Caco-2 (cell line): Measurements from ENCODE around the gene SUSD5. TPM values are rescaled to one million over a fixed set of nuclear protein-coding genes. Genes with fewer than 3 reads are reported as not detected.

Experiments
- BruUV-seq: library from RNA; stranded (reverse); fragments of 400-500 nt; replicated peaks from 2 replicates; lab custom pipeline; 2021; lab: Mats Ljungman, UMichigan
- CTCF ChIA-PET: fragments of 300-600 bp; sonication (Branson Sonifier 250); formaldehyde crosslinking; loops from one replicate; lab custom pipeline; 2022; ENCODE audit warnings: antibody characterized with exemption; lab: Charles Lee
- POLR2A ChIA-PET: fragments of 300-600 bp; sonication (Branson Sonifier 250); formaldehyde crosslinking; loops from one replicate; lab custom pipeline; 2022; ENCODE audit warnings: antibody characterized with exemption; lab: Charles Lee
- DNase-seq, 2 experiments: peaks; one replicate each; pipeline versions ENCODE4 v3.0.0 to v3.0.0-alpha.2; 2020 to 2022
- H3K27me3 ChIP-seq: replicated peaks from 2 replicates; pipeline ENCODE4 v1.6.0; 2011; ENCODE audit warnings: low read length; ENCODE audit not compliant: control insufficient read depth, insufficient read depth
- H3K36me3 ChIP-seq: 2 replicates; pipeline ENCODE4 v1.5.1; 2011; ENCODE audit warnings: low read length; ENCODE audit not compliant: control insufficient read depth, insufficient read depth
- H3K4me1 ChIP-seq: fragments of 250-450 bp; sonication (Bioruptor Pico); 2 replicates; pipeline ENCODE4 v1.5.1; 2020; ENCODE audit warnings: mild to moderate bottlenecking
- H3K4me3 ChIP-seq: 2 replicates; pipeline ENCODE4 v1.5.1; 2011; ENCODE audit warnings: low read depth, mild to moderate bottlenecking, control low read depth, low read length
- H3K9me3 ChIP-seq: fragments of 250-450 bp; sonication (Bioruptor Pico); 2 replicates; pipeline ENCODE4 v1.5.1; 2020; ENCODE audit warnings: mild to moderate bottlenecking, moderate library complexity
- H3K27ac Mint-ChIP-seq: one replicate; pipeline ENCODE4 v1.8.0; 2022; ENCODE audit warnings: mixed read lengths; ENCODE audit not compliant: unreplicated experiment
- H3K27me3 Mint-ChIP-seq: one replicate; pipeline ENCODE4 v1.8.0; 2022; ENCODE audit warnings: mixed read lengths; ENCODE audit not compliant: insufficient read depth, unreplicated experiment
- H3K36me3 Mint-ChIP-seq: one replicate; pipeline ENCODE4 v1.8.0; 2022; ENCODE audit warnings: mild to moderate bottlenecking, mixed read lengths; ENCODE audit not compliant: insufficient read depth, unreplicated experiment
- H3K4me1 Mint-ChIP-seq: one replicate; pipeline ENCODE4 v1.8.0; 2022; ENCODE audit warnings: low read depth, mixed read lengths; ENCODE audit not compliant: unreplicated experiment
- H3K4me3 Mint-ChIP-seq: one replicate; pipeline ENCODE4 v1.8.0; 2022; ENCODE audit warnings: mild to moderate bottlenecking, moderate library complexity, mixed read lengths; ENCODE audit not compliant: unreplicated experiment
- H3K9me3 Mint-ChIP-seq: one replicate; pipeline ENCODE4 v1.8.0; 2022; ENCODE audit warnings: mixed read lengths; ENCODE audit not compliant: unreplicated experiment
- intact Hi-C: fragments of 100-400 bp; cut with micrococcal nuclease; formaldehyde crosslinking; loops from one replicate; pipeline ENCODE4 v1.10.0; 2022; ENCODE audit not compliant: unreplicated experiment
- total RNA-seq: library from RNA; stranded (reverse); gene quantifications from 2 replicates; pipeline ENCODE4 v1.2.3, GENCODE V29; 2022
- TF ChIP-seq, protein P1 (sequence below), 2 experiments: fragments of 200-600 bp in 1 of 2; IDR thresholded peaks; 1 replicate in 1 of 2; 2 replicates in 1 of 2; pipeline versions ENCODE4 v1.5.1 to v1.8.0; 2011 to 2022; ENCODE audit warnings: antibody characterized with exemption in 1 of 2, control low read depth in 1 of 2, inconsistent platforms in 1 of 2, low read depth in 1 of 2, low read length in 1 of 2, mild to moderate bottlenecking in 1 of 2, moderate library complexity in 1 of 2; ENCODE audit not compliant: insufficient read depth in 1 of 2, severe bottlenecking in 1 of 2, unreplicated experiment in 1 of 2

SUSD5 gene
- total RNA-seq, 1 experiment from 2014 or later, result not detected

DNA sequence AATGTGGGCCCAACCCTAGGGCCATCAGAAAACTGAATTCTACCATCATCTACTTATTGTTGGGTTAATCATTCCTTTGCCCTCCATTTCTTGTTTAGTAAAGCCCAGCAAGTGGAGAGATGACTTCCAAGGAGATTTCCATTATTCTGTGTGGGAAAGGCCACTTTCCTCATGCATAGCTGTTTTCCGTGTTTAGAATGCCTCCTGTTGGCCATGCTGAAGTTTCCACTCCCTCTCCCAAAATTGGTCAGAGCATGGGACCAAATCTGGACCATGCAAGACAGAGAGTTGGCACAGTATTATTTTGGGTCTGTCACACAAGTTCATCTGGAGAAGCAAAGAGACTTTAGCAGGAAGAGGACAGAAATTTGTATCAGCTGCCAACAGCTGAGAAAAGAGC, 15.3 kb upstream of the SUSD5 start:
- no peaks in the 10 kb centered on the region for H3K36me3 ChIP-seq
- H3K9me3 Mint-ChIP-seq, result no peaks in the 10 kb centered on the region
- intact Hi-C loops, result loop anchor here (5.0 kb wide), 1 partner anchor 102 kb away; no protein-coding TSS in a partner anchor
- TF ChIP-seq, protein P1, sequence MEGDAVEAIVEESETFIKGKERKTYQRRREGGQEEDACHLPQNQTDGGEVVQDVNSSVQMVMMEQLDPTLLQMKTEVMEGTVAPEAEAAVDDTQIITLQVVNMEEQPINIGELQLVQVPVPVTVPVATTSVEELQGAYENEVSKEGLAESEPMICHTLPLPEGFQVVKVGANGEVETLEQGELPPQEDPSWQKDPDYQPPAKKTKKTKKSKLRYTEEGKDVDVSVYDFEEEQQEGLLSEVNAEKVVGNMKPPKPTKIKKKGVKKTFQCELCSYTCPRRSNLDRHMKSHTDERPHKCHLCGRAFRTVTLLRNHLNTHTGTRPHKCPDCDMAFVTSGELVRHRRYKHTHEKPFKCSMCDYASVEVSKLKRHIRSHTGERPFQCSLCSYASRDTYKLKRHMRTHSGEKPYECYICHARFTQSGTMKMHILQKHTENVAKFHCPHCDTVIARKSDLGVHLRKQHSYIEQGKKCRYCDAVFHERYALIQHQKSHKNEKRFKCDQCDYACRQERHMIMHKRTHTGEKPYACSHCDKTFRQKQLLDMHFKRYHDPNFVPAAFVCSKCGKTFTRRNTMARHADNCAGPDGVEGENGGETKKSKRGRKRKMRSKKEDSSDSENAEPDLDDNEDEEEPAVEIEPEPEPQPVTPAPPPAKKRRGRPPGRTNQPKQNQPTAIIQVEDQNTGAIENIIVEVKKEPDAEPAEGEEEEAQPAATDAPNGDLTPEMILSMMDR (IDR thresholded peaks at IDR 0.05; ENCODE audit: insufficient read depth in 1 of 2, low read depth in 1 of 2, low read length in 1 of 2, severe bottlenecking in 1 of 2, unreplicated experiment in 1 of 2), result no peak
- POLR2A ChIA-PET, result no interaction called here
- H3K4me3 ChIP-seq, result no peak overlapping the region
- DNase-seq, result no peak
- no peaks in the 10 kb centered on the region for H3K27me3 ChIP-seq
- H3K4me1 ChIP-seq, result no peaks in the 10 kb centered on the region
- no peak overlapping the region for H3K4me3 Mint-ChIP-seq
- BruUV-seq, result no TSS peak
- H3K27me3 Mint-ChIP-seq, result no peaks in the 10 kb centered on the region
- CTCF ChIA-PET, result no interaction called here
- no peaks in the 10 kb centered on the region for H3K9me3 ChIP-seq
- H3K4me1 Mint-ChIP-seq, result no peaks in the 10 kb centered on the region
- H3K36me3 Mint-ChIP-seq, result no peaks in the 10 kb centered on the region
- H3K27ac Mint-ChIP-seq, result no peak overlapping the region

DNA sequence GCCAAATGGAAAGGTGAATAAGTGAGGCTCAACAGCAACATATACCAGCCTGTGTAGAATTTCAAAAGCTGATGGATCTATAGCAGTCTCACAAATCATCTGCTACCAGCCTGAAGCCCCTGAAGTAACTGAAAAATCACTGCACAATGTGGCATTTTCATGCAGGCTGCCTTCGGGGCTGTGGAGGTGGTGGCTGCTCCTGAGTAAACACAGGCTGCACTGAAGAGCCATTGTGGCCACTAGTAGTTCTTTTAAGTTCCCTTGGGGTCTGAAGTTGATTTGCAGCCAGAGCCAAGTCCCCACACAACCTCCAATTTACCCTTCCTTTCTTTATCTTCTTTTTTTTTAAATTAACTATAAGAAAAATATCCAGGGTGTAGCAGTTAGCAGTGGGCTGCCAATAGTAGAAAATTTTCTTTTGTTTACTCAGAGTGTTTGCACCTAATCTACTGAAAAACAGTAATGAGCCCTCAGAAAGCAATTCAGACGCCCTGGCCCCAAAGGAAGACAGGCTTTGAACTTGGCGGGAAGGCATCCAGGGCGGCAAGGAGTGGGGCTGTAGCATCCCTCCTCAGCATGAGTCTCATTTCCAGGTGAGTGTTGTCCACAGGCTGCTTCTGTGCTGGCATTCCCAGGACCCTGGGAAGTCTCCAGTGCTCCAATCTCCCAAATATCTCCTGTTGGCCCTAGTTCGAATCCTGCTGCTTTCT, 13.3 kb upstream of the SUSD5 start:
- Mint-ChIP-seq H3K36me3 (no peaks in the 10 kb centered on the region), H3K27me3 (no peaks in the 10 kb centered on the region), H3K27ac (no peak overlapping the region), H3K4me1 (no peaks in the 10 kb centered on the region), H3K9me3 (no peaks in the 10 kb centered on the region), H3K4me3 (no peak overlapping the region)
- TF ChIP-seq, protein P1 (IDR thresholded peaks at IDR 0.05; ENCODE audit: insufficient read depth in 1 of 2, low read depth in 1 of 2, low read length in 1 of 2, severe bottlenecking in 1 of 2, unreplicated experiment in 1 of 2), result no peak
- Histone ChIP-seq H3K9me3 (no peaks in the 10 kb centered on the region), H3K36me3 (no peaks in the 10 kb centered on the region), H3K4me3 (no peak overlapping the region), H3K27me3 (no peaks in the 10 kb centered on the region), H3K4me1 (no peaks in the 10 kb centered on the region)
- intact Hi-C loops, result loop anchor here (5.0 kb wide), 1 partner anchor 100 kb away; no protein-coding TSS in a partner anchor
- BruUV-seq, result no TSS peak
- DNase-seq, result peak in 1 of 2 experiments; percentile 5
- ChIA-PET POLR2A (no interaction called here), CTCF (no interaction called here)

DNA sequence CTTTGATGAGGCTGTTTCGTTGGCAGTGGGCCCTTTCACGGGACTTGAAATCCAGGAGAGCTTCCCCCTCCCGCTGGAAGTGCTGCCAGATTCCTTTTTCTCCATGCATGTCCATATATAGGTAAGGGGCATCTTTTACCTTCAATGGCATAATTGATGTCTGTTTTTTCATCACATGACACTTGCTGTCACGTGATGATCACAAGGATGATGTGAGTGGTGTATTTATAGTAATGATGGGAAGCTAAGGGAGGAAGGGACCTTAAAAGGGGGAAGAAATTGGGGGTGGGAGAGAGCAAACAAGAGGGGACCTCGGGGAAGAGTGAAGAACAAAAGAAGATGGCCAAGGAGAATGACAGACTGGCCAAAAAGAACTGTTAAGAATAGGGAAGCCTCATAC, 11.3 kb upstream of the SUSD5 start:
- no peak overlapping the region for H3K4me3 ChIP-seq
- Mint-ChIP-seq H3K9me3 (no peaks in the 10 kb centered on the region), H3K27me3 (no peaks in the 10 kb centered on the region), H3K27ac (no peak overlapping the region), H3K4me1 (no peaks in the 10 kb centered on the region), H3K36me3 (no peaks in the 10 kb centered on the region), H3K4me3 (no peak overlapping the region)
- H3K27me3 ChIP-seq, result no peaks in the 10 kb centered on the region
- H3K4me1 ChIP-seq, result no peaks in the 10 kb centered on the region
- no peaks in the 10 kb centered on the region for H3K9me3 ChIP-seq
- no TSS peak for BruUV-seq
- intact Hi-C loops, result loop anchor here (5.0 kb wide), 1 partner anchor 98 kb away; no protein-coding TSS in a partner anchor
- DNase-seq, result no peak
- H3K36me3 ChIP-seq, result no peaks in the 10 kb centered on the region
- CTCF ChIA-PET, result no interaction called here
- POLR2A ChIA-PET, result no interaction called here
- TF ChIP-seq, protein P1 (IDR thresholded peaks at IDR 0.05; ENCODE audit: insufficient read depth in 1 of 2, low read depth in 1 of 2, low read length in 1 of 2, severe bottlenecking in 1 of 2, unreplicated experiment in 1 of 2), result no peak
